Keratinocyte (primary cell): Measurements from ENCODE around the gene CD28. TPM values are rescaled to one million over a fixed set of nuclear protein-coding genes. Genes with fewer than 3 reads are reported as not detected.
A peak's percentile ranks its signal among the peaks of the same experiment; 100 is the strongest.

Source experiments
- DNase-seq: peaks from one replicate; pipeline ENCODE4 v3.0.0-alpha.2; 2011; ENCODE audit warnings: low read depth, missing footprints, low spot score
- FAIRE-seq: peaks from 2 replicates; lab custom pipeline; 2011; peaks lifted over from hg19 to GRCh38; lab: Jason Lieb, UNC
- H2AFZ ChIP-seq: 2 replicates; pipeline ENCODE4 v1.6.0; 2012; ENCODE audit warnings: low read length, control low read depth, inconsistent platforms; ENCODE audit not compliant: control insufficient read depth
- H3K27ac ChIP-seq: 2 replicates; pipeline ENCODE4 v1.5.1; 2011; ENCODE audit warnings: low read length; ENCODE audit not compliant: control insufficient read depth, insufficient read depth
- H3K27me3 ChIP-seq: 3 replicates; pipeline ENCODE4 v1.6.0; 2011; ENCODE audit warnings: low read length; ENCODE audit not compliant: control insufficient read depth, insufficient read depth; ENCODE audit errors: extremely low read depth
- H3K36me3 ChIP-seq, 2 experiments: 2 replicates in 1 of 2; 3 replicates in 1 of 2; pipeline ENCODE4 v1.5.1; 2011; ENCODE audit warnings: low read length in 2 of 2, mild to moderate bottlenecking in 1 of 2; ENCODE audit not compliant: control insufficient read depth in 2 of 2, insufficient read depth in 2 of 2; ENCODE audit errors: extremely low read depth in 1 of 2
- H3K4me1 ChIP-seq: 3 replicates; pipeline ENCODE4 v1.5.1; 2011; ENCODE audit warnings: low read length; ENCODE audit not compliant: control insufficient read depth, insufficient read depth; ENCODE audit errors: extremely low read depth
- H3K4me2 ChIP-seq: 3 replicates; pipeline ENCODE4 v1.6.0; 2011; ENCODE audit warnings: low read depth, low read length; ENCODE audit not compliant: control insufficient read depth, insufficient read depth; ENCODE audit errors: extremely low read depth
- H3K4me3 ChIP-seq, 3 experiments: fragments of 200-600 bp in 1 of 3; sonication (generic) in 1 of 3; 2 replicates in 2 of 3; 3 replicates in 1 of 3; pipeline ENCODE4 v1.5.1; 2011 to 2016; ENCODE audit warnings: low read length in 3 of 3, mild to moderate bottlenecking in 3 of 3, control low read depth in 2 of 3, inconsistent platforms in 1 of 3, low read depth in 1 of 3, mixed read lengths in 1 of 3, mixed run types in 1 of 3, moderate library complexity in 1 of 3; ENCODE audit not compliant: control insufficient read depth in 2 of 3, insufficient read depth in 2 of 3; ENCODE audit errors: extremely low read depth in 1 of 3
- H3K79me2 ChIP-seq: 2 replicates; pipeline ENCODE4 v1.6.0; 2012; ENCODE audit warnings: low read length; ENCODE audit not compliant: control insufficient read depth, insufficient read depth
- H3K9ac ChIP-seq: 3 replicates; pipeline ENCODE4 v1.6.0; 2011; ENCODE audit warnings: low read length; ENCODE audit not compliant: control insufficient read depth, insufficient read depth; ENCODE audit errors: extremely low read depth
- H3K9me1 ChIP-seq: 3 replicates; pipeline ENCODE4 v1.6.0; 2011; ENCODE audit warnings: low read length; ENCODE audit not compliant: control insufficient read depth, insufficient read depth; ENCODE audit errors: extremely low read depth
- H3K9me3 ChIP-seq: 2 replicates; pipeline ENCODE4 v1.5.1; 2012; ENCODE audit warnings: low read depth, low read length; ENCODE audit not compliant: control insufficient read depth
- H4K20me1 ChIP-seq: 3 replicates; pipeline ENCODE4 v1.6.0; 2011; ENCODE audit warnings: low read length; ENCODE audit not compliant: control insufficient read depth, insufficient read depth; ENCODE audit errors: extremely low read depth
- EZH2 ChIP-seq: IDR thresholded peaks from one replicate; pipeline ENCODE4 v1.6.1; 2012; ENCODE audit warnings: inconsistent platforms, mild to moderate bottlenecking, low read length, moderate library complexity
- dilution Hi-C: fragments of 300-500 bp; cut with MboI; formaldehyde crosslinking; loops from one replicate; pipeline ENCODE4 v1.7.0; 2020; ENCODE audit warnings: low sequenced_read_pairs; ENCODE audit not compliant: extremely low pct_ligation_motif_present
- polyA plus RNA-seq, 5 experiments: library from polyadenylated mRNA; depleted of rRNA in 3 of 5; stranded (reverse) in 3 of 5; stranded (forward) in 1 of 5; unstranded in 1 of 5; fragments of >200 nt; gene quantifications; 1 replicate in 1 of 5; 2 replicates in 3 of 5; 3 replicates in 1 of 5; pipeline versions ENCODE4 v1.2.1 to v1.2.3, GENCODE V29; 2011 to 2012; ENCODE audit warnings: missing spikeins in 2 of 5, low read depth in 1 of 5, low replicate concordance in 1 of 5
- TF ChIP-seq, protein P1 (sequence below), 3 experiments: IDR thresholded peaks in 1 of 3; conservative IDR thresholded peaks in 1 of 3; optimal IDR thresholded peaks in 1 of 3; 2 replicates in 2 of 3; 3 replicates in 1 of 3; pipeline versions ENCODE3 to v1.5.1; 2011; ENCODE audit warnings: low read length in 3 of 3, mild to moderate bottlenecking in 3 of 3, moderate library complexity in 2 of 3, control low read depth in 1 of 3, inconsistent platforms in 1 of 3; ENCODE audit not compliant: insufficient read depth in 2 of 3; ENCODE audit errors: extremely low read depth in 1 of 3

CD28 gene
- polyA plus RNA-seq, 1 donor (not counting 4 experiments of a cell fraction or from before 2014, with no cell fraction given), result 0.01 TPM

DNA sequence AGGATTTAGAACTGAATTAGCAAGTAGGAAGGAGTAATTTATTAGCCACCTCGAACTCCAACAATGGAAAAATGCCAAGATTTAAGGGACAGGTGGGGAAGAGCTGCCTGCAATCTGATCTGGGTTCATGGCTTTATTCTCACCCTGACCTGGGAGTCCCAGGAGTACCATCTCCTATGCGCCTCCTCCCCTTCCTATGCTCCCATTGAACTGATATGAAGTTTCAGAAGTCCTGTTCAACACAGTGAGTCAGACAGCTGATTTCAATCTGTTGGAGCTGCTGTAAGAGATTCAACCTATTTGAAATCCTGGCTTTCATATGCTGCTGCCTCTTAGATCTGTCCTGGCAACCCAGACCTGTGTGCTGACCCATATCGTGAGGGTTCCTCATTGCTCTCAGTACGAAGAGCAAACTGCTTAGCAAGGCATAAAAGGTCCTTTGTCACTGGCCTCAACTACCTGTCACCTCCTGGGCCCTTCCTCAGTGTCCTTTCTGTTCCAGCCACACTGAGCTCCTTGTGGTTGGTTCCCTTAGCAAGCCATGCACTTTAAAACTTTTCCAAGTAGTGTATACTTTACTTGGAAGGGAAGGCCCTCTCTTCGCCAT, 15.9 kb upstream of the CD28 start:
- TF ChIP-seq, protein P1, sequence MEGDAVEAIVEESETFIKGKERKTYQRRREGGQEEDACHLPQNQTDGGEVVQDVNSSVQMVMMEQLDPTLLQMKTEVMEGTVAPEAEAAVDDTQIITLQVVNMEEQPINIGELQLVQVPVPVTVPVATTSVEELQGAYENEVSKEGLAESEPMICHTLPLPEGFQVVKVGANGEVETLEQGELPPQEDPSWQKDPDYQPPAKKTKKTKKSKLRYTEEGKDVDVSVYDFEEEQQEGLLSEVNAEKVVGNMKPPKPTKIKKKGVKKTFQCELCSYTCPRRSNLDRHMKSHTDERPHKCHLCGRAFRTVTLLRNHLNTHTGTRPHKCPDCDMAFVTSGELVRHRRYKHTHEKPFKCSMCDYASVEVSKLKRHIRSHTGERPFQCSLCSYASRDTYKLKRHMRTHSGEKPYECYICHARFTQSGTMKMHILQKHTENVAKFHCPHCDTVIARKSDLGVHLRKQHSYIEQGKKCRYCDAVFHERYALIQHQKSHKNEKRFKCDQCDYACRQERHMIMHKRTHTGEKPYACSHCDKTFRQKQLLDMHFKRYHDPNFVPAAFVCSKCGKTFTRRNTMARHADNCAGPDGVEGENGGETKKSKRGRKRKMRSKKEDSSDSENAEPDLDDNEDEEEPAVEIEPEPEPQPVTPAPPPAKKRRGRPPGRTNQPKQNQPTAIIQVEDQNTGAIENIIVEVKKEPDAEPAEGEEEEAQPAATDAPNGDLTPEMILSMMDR (optimal IDR thresholded peaks at IDR 0.05 in 1 of 3, IDR thresholded peaks at IDR 0.05 in 1 of 3, conservative IDR thresholded peaks at IDR 0.05 in 1 of 3; ENCODE audit: extremely low read depth in 1 of 3, insufficient read depth in 2 of 3, low read length in 3 of 3), result no peak
- TF ChIP-seq EZH2, result no peak
- no peak overlapping the region for H2AFZ ChIP-seq
- DNase-seq, result no peak
- H4K20me1 ChIP-seq, result no peaks in the 10 kb centered on the region
- peak; percentile 44 for FAIRE-seq
- H3K27ac ChIP-seq, result no peak overlapping the region
- H3K79me2 ChIP-seq, result no peaks in the 10 kb centered on the region
- no peaks in the 10 kb centered on the region for H3K9me1 ChIP-seq
- H3K4me3 ChIP-seq, result no peak overlapping the region
- no peak overlapping the region for H3K4me2 ChIP-seq
- H3K9ac ChIP-seq, result no peak overlapping the region
- H3K4me1 ChIP-seq, result peaks cover 22% of the 10 kb centered on the region
- H3K27me3 ChIP-seq, result no peaks in the 10 kb centered on the region
- dilution Hi-C loops, result no loop called here
- no peaks in the 10 kb centered on the region for H3K9me3 ChIP-seq
- no peaks in the 10 kb centered on the region for H3K36me3 ChIP-seq

DNA sequence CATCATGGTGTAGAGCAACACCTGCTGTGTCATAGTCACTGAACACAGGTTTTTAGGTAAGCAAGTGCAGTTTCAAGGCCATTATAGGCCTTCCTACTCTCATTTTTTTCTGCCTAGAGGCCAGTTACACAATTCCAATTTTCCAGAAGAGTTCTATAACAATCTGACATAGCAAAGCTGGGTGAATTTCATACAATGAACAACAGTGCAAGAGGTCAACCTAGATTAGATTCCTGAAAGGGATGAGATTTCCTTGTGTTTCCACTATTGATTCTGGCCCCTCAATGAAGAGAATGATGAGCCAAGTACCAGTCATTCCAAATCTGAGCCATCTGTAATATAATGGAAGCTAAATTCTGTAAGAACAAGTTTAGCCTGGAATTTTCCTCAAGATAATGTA, 15.3 kb upstream of the CD28 start:
- Histone ChIP-seq H2AFZ (no peak overlapping the region), H3K36me3 (no peaks in the 10 kb centered on the region), H3K79me2 (no peaks in the 10 kb centered on the region), H3K9me1 (no peaks in the 10 kb centered on the region), H3K9ac (no peak overlapping the region), H3K4me1 (peaks cover 16% of the 10 kb centered on the region), H3K27me3 (no peaks in the 10 kb centered on the region), H3K9me3 (no peaks in the 10 kb centered on the region), H3K4me2 (no peak overlapping the region), H3K4me3 (no peak overlapping the region), H3K27ac (no peak overlapping the region), H4K20me1 (no peaks in the 10 kb centered on the region)
- dilution Hi-C loops, result no loop called here
- no peak for TF ChIP-seq EZH2
- TF ChIP-seq, protein P1 (optimal IDR thresholded peaks at IDR 0.05 in 1 of 3, IDR thresholded peaks at IDR 0.05 in 1 of 3, conservative IDR thresholded peaks at IDR 0.05 in 1 of 3; ENCODE audit: extremely low read depth in 1 of 3, insufficient read depth in 2 of 3, low read length in 3 of 3), result no peak
- DNase-seq (no peak), FAIRE-seq (no peak)
